ENCODE measurements around the gene APLP2.

The APLP2 gene

DNA sequence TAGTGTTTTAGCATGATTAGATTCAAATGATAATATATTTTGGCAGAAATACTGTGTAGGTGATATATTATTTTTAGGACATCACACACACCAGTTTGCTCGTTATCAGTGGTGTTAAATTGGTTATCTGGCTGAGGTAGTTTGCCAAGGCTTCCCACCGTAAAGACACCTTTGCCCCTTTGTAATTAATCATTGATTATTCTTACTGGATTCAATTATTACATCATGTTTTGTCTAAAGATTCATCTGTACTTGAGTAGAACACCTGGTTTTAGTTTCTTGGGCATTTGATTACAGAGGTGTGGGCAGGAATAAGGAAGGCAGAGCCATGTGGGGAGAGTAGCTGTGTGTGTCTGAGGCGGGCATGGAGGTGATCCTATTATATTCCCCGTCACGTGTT is 50.4 kb downstream of the APLP2 start:
- peaks cover 30% of the 10 kb centered on the region for H3K36me3 ChIP-seq (ENCODE audit: control insufficient read depth, insufficient read depth, low read length, severe bottlenecking)

DNA sequence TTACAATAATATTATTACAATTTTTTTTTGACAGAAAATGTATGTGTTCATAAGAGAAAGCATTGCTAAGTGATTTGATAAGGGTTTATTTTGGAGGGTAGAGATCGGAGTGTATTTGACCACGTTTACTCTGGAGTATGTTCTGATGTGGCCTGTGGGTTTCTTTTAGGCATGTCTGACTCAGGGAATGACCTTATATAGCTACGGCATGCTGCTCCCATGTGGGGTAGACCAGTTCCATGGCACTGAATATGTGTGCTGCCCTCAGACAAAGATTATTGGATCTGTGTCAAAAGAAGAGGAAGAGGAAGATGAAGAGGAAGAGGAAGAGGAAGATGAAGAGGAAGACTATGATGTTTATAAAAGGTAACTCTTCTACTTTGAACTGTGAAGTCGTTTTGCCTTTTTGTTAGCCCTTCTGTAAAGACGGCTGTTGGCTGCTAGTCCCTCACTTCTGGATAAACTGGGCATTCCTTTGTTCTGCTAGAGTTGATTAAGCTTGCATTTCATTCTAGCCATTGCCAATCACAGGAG is 51.8 kb downstream of the APLP2 start:
- Histone ChIP-seq H3K9ac (ENCODE audit: low read length) (no peak overlapping the region), H3K27me3 (replicated peaks; ENCODE audit: control insufficient read depth, insufficient read depth, low read length) (no peaks in the 10 kb centered on the region), H3K4me3 (ENCODE audit: low read length) (no peak overlapping the region), H3K36me3 (ENCODE audit: control insufficient read depth, insufficient read depth, low read length, severe bottlenecking) (peaks cover 30% of the 10 kb centered on the region), H3K4me1 (ENCODE audit: control insufficient read depth, insufficient read depth, low read length) (peaks cover 30% of the 10 kb centered on the region), H3K9me3 (ENCODE audit: control insufficient read depth, low read length) (no peaks in the 10 kb centered on the region)
- no peak for DNase-seq (ENCODE audit: low read depth)

More for the DNA sequence above, 50.4 kb downstream of the APLP2 start:
- Histone ChIP-seq H3K4me3 (ENCODE audit: low read length) (no peak overlapping the region), H3K27me3 (replicated peaks; ENCODE audit: control insufficient read depth, insufficient read depth, low read length) (no peaks in the 10 kb centered on the region), H3K9me3 (ENCODE audit: control insufficient read depth, low read length) (no peaks in the 10 kb centered on the region), H3K4me1 (ENCODE audit: control insufficient read depth, insufficient read depth, low read length) (peaks cover 26% of the 10 kb centered on the region), H3K9ac (ENCODE audit: low read length) (no peak overlapping the region)
- no peak for DNase-seq (ENCODE audit: low read depth)

DNA sequence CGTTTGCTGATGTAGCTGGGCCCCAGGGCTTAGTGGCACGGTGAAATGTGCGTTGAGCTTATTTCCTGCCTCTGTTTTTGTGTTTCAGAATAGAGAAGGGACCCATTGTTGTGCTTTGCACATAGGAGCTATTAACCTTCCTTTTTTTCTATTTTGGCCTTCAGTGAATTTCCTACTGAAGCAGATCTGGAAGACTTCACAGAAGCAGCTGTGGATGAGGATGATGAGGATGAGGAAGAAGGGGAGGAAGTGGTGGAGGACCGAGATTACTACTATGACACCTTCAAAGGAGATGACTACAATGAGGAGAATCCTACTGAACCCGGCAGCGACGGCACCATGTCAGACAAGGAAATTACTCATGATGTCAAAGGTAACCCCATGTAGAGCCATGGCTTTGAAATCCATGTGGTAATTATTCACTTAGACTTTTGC is 52.5 kb downstream of the APLP2 start:
- Histone ChIP-seq H3K36me3 (ENCODE audit: control insufficient read depth, insufficient read depth, low read length, severe bottlenecking) (peaks cover 32% of the 10 kb centered on the region), H3K4me3 (ENCODE audit: low read length) (no peak overlapping the region), H3K9me3 (ENCODE audit: control insufficient read depth, low read length) (no peaks in the 10 kb centered on the region), H3K27me3 (replicated peaks; ENCODE audit: control insufficient read depth, insufficient read depth, low read length) (no peaks in the 10 kb centered on the region), H3K4me1 (ENCODE audit: control insufficient read depth, insufficient read depth, low read length) (peaks cover 30% of the 10 kb centered on the region), H3K9ac (ENCODE audit: low read length) (no peak overlapping the region)
- DNase-seq (ENCODE audit: low read depth) = no peak

DNA sequence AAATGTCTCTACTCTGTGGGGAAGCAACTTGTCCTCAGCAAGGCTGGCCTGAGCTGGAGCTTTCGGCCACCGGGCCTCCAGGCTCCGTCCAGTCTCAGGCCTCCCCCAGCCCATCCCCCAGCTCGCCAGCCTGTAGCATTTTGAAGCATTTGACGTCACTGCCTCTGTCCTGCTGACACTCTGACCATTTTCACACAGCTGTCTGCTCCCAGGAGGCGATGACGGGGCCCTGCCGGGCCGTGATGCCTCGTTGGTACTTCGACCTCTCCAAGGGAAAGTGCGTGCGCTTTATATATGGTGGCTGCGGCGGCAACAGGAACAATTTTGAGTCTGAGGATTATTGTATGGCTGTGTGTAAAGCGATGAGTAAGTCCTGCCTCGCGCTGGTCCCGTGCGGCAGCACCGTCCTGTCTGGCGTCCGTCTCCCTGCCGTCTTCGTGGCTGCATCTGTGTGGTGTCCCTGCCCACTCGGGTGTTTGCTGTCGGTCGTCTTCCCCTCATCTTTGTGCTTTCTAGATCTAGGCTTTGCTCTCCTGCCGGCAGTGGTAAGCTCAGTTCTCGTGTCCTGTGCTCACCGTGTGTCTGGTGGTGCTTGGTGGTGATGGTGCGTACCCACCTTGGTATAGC is 53.8 kb downstream of the APLP2 start:
- Histone ChIP-seq H3K9me3 (ENCODE audit: control insufficient read depth, low read length) (no peaks in the 10 kb centered on the region), H3K36me3 (ENCODE audit: control insufficient read depth, insufficient read depth, low read length, severe bottlenecking) (peaks cover 45% of the 10 kb centered on the region), H3K27me3 (replicated peaks; ENCODE audit: control insufficient read depth, insufficient read depth, low read length) (no peaks in the 10 kb centered on the region), H3K9ac (ENCODE audit: low read length) (peak overlapping the region; percentile 23), H3K4me3 (ENCODE audit: low read length) (peak overlapping the region; percentile 52), H3K4me1 (ENCODE audit: control insufficient read depth, insufficient read depth, low read length) (peaks cover 34% of the 10 kb centered on the region)
- DNase-seq (ENCODE audit: low read depth) = no peak

DNA sequence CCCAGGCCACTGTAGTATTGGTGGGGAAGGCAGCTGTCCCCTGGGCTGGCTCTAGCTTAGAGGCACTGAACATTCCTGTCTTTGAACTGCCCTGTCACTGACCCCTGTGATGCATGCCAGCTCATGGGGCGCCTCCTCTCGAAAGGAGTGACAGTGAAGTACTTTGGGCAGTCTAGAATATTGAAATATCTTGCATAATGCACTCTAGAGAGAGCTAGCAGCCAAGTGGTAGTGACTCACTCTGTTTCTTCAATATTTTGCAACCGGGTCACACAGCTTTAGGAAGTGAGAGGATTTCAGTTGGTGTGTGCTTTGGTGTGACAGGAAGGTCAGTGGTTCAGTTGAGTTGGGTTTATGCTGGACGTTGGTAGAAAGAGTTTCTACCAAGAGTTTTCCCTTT is 54.4 kb downstream of the APLP2 start:
- Histone ChIP-seq H3K4me1 (ENCODE audit: control insufficient read depth, insufficient read depth, low read length) (peaks cover 39% of the 10 kb centered on the region), H3K9ac (ENCODE audit: low read length) (peak overlapping the region; percentile 23), H3K36me3 (ENCODE audit: control insufficient read depth, insufficient read depth, low read length, severe bottlenecking) (peaks cover 50% of the 10 kb centered on the region), H3K9me3 (ENCODE audit: control insufficient read depth, low read length) (no peaks in the 10 kb centered on the region), H3K4me3 (ENCODE audit: low read length) (peak overlapping the region; percentile 52), H3K27me3 (replicated peaks; ENCODE audit: control insufficient read depth, insufficient read depth, low read length) (no peaks in the 10 kb centered on the region)
- peak; percentile 93 for DNase-seq (ENCODE audit: low read depth)

DNA sequence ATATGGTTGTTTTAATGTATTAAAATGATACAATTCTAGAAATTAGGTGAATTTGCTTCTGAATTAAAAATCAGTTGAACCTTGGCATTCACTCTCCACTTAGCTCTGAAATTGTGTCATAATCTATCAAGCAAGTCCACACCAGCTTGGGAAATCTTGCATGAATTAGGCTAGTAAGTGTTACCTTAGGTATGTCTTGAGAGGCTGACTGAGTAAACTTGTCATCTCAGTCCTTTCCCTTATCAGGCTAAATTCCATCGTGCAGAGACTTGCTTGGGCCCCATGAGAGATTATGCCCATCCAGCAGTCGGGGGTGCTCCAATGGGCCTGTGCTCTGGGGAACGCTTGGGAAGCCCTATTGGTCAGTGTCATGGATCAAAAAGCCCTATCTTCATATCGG is 55.9 kb downstream of the APLP2 start:
- peaks cover 41% of the 10 kb centered on the region for H3K4me1 ChIP-seq (ENCODE audit: control insufficient read depth, insufficient read depth, low read length)
- peaks cover 60% of the 10 kb centered on the region for H3K36me3 ChIP-seq (ENCODE audit: control insufficient read depth, insufficient read depth, low read length, severe bottlenecking)
- no peak overlapping the region for H3K9ac ChIP-seq (ENCODE audit: low read length)
- H3K4me3 ChIP-seq (ENCODE audit: low read length) = no peak overlapping the region
- no peaks in the 10 kb centered on the region for H3K27me3 ChIP-seq (replicated peaks; ENCODE audit: control insufficient read depth, insufficient read depth, low read length)
- DNase-seq (ENCODE audit: low read depth) = no peak
- no peaks in the 10 kb centered on the region for H3K9me3 ChIP-seq (ENCODE audit: control insufficient read depth, low read length)

DNA sequence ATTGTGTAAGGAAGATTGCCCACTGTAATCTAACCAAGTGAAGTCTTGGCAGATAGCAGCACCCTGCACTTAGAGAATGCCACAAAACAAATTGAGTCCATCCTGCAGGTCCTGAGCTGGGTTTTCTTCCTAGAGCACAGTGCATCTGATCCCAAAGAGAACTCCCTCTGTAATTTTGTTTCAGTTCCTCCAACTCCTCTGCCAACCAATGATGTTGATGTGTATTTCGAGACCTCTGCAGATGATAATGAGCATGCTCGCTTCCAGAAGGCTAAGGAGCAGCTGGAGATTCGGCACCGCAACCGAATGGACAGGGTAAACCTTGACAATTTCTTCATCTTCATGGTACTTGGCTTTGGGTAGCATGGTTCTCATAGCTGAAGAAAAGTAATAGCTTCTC is 56.8 kb downstream of the APLP2 start:
- peaks cover 41% of the 10 kb centered on the region for H3K4me1 ChIP-seq (ENCODE audit: control insufficient read depth, insufficient read depth, low read length)
- no peak overlapping the region for H3K4me3 ChIP-seq (ENCODE audit: low read length)
- no peaks in the 10 kb centered on the region for H3K9me3 ChIP-seq (ENCODE audit: control insufficient read depth, low read length)
- peaks cover 66% of the 10 kb centered on the region for H3K36me3 ChIP-seq (ENCODE audit: control insufficient read depth, insufficient read depth, low read length, severe bottlenecking)
- H3K9ac ChIP-seq (ENCODE audit: low read length) = no peak overlapping the region
- DNase-seq (ENCODE audit: low read depth) = no peak
- no peaks in the 10 kb centered on the region for H3K27me3 ChIP-seq (replicated peaks; ENCODE audit: control insufficient read depth, insufficient read depth, low read length)

DNA sequence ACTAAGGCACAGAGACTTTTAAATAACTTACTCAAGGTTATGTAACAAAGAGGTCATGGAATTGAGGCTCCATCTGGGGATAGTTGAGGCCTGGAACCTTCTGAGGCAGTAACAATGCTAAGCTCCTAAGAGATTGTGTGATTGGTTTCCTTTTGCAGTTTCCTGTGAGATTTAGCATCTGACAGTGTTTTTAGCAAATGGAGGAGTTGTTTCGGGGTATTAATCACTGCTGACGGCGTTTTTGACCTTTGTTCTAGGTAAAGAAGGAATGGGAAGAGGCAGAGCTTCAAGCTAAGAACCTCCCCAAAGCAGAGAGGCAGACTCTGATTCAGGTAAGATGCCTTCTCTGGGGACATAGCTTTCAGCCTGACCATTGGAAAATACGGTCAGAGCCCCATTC is 57.8 kb downstream of the APLP2 start:
- H3K9ac ChIP-seq (ENCODE audit: low read length) = no peak overlapping the region
- peaks cover 41% of the 10 kb centered on the region for H3K4me1 ChIP-seq (ENCODE audit: control insufficient read depth, insufficient read depth, low read length)
- DNase-seq (ENCODE audit: low read depth) = no peak
- peaks cover 63% of the 10 kb centered on the region for H3K36me3 ChIP-seq (ENCODE audit: control insufficient read depth, insufficient read depth, low read length, severe bottlenecking)
- H3K9me3 ChIP-seq (ENCODE audit: control insufficient read depth, low read length) = no peaks in the 10 kb centered on the region
- no peaks in the 10 kb centered on the region for H3K27me3 ChIP-seq (replicated peaks; ENCODE audit: control insufficient read depth, insufficient read depth, low read length)
- no peak overlapping the region for H3K4me3 ChIP-seq (ENCODE audit: low read length)

DNA sequence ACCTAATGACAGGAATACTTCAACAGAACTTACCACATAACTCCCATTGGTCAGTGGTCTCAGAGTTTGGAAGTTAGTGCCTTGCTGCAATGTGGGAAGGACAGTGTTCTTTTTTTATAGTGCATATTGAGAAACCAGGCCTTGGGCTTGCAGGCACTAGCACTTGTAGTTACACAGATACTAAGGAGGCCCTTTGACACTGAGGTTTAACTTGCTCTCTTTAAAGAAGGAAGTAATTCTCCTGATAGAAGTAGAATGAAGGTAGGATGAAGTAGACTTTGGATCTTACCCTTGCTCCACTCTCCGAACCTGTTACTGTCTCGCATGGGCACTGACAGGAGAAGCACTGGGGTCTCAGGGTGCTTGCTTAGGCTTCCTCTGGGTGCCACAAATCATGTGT is 58.9 kb downstream of the APLP2 start:
- DNase-seq (ENCODE audit: low read depth) = no peak
- no peaks in the 10 kb centered on the region for H3K27me3 ChIP-seq (replicated peaks; ENCODE audit: control insufficient read depth, insufficient read depth, low read length)
- peaks cover 58% of the 10 kb centered on the region for H3K36me3 ChIP-seq (ENCODE audit: control insufficient read depth, insufficient read depth, low read length, severe bottlenecking)
- H3K4me1 ChIP-seq (ENCODE audit: control insufficient read depth, insufficient read depth, low read length) = peaks cover 37% of the 10 kb centered on the region
- no peaks in the 10 kb centered on the region for H3K9me3 ChIP-seq (ENCODE audit: control insufficient read depth, low read length)
- H3K9ac ChIP-seq (ENCODE audit: low read length) = peak overlapping the region; percentile 10
- no peak overlapping the region for H3K4me3 ChIP-seq (ENCODE audit: low read length)

DNA sequence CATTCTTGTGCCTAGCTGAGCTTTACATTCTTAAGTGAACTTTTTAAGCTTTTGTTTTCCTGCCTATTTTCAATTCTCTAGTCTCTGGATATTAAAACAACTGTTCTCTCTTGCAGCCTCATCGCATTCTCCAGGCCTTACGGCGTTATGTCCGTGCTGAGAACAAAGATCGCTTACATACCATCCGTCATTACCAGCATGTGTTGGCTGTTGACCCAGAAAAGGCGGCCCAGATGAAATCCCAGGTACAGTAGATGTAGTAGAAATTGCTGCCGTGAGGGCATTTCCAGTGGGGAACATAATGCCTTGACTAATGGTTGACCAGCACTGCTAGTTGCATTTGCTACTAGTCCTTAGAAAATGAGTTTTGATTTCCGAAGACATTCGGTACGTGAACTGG is 60.2 kb downstream of the APLP2 start:
- Histone ChIP-seq H3K4me1 (ENCODE audit: control insufficient read depth, insufficient read depth, low read length) (peaks cover 24% of the 10 kb centered on the region), H3K27me3 (replicated peaks; ENCODE audit: control insufficient read depth, insufficient read depth, low read length) (no peaks in the 10 kb centered on the region), H3K9me3 (ENCODE audit: control insufficient read depth, low read length) (no peaks in the 10 kb centered on the region), H3K4me3 (ENCODE audit: low read length) (no peak overlapping the region), H3K9ac (ENCODE audit: low read length) (no peak overlapping the region), H3K36me3 (ENCODE audit: control insufficient read depth, insufficient read depth, low read length, severe bottlenecking) (peaks cover 66% of the 10 kb centered on the region)
- DNase-seq (ENCODE audit: low read depth) = no peak

DNA sequence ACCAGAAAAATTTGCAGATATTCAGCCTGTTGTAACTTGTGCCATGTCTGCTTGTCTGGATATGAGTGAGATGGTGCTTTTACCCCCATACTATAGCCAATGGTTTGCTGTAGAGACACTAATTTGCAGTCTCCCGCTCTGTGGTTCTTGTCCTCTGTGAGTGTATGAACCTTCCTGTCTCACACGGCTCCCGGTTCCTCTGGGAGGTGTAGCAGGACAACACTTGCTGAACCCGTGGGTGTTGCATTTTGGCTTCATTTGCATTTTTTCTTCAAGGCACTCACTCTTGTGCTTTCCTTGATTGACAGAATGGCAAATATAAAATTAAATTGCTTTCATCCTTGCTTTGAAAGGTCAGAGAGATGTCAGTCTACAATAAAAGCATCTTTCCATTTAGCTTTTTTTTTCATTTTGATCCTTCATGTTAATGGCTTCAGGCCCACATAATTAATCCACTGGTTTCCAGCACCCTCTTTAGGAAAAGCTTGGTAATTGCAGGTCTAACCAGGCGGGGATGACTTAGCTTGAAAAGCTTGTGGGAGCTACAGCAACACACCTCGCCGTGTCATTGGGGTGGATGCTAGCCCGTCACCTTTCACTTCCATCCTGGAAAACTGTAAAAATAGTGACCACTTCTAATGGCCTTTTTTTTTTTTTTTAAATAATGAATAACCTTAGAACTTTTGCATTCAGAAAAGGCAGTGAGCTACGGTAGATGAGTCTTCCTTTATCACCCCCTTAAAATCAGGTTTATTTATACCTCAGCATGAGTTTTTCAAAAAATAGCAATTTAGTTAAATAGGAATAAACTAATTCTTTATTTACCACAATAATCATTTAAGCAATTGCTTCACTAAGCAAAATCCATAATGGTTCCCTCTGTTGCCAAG is 62.5 kb downstream of the APLP2 start:
- H3K36me3 ChIP-seq (ENCODE audit: control insufficient read depth, insufficient read depth, low read length, severe bottlenecking) = peaks cover 83% of the 10 kb centered on the region

More for the DNA sequence above, 62.5 kb downstream of the APLP2 start:
- Histone ChIP-seq H3K9ac (ENCODE audit: low read length) (no peak overlapping the region), H3K27me3 (replicated peaks; ENCODE audit: control insufficient read depth, insufficient read depth, low read length) (no peaks in the 10 kb centered on the region), H3K4me3 (ENCODE audit: low read length) (no peak overlapping the region), H3K4me1 (ENCODE audit: control insufficient read depth, insufficient read depth, low read length) (peaks cover 10% of the 10 kb centered on the region), H3K9me3 (ENCODE audit: control insufficient read depth, low read length) (no peaks in the 10 kb centered on the region)
- DNase-seq (ENCODE audit: low read depth) = peak; percentile 84

All from adipocyte (in vitro differentiated cells).